A549 (cell line): ENCODE data around the gene RPLP1.

Experiments used
- BHLHE40 ChIP-seq: IDR thresholded peaks from 2 replicates; pipeline ENCODE4 v1.6.1; 2012; ENCODE audit warnings: low read depth, low read length, inconsistent platforms
- TF ChIP-seq, protein P1 (sequence below): fragments of >200 bp; sonication (Bioruptor Twin); formaldehyde crosslinking; IDR thresholded peaks from 3 replicates; pipeline ENCODE4 v1.5.1; 2016

- TF ChIP-seq, protein P1, sequence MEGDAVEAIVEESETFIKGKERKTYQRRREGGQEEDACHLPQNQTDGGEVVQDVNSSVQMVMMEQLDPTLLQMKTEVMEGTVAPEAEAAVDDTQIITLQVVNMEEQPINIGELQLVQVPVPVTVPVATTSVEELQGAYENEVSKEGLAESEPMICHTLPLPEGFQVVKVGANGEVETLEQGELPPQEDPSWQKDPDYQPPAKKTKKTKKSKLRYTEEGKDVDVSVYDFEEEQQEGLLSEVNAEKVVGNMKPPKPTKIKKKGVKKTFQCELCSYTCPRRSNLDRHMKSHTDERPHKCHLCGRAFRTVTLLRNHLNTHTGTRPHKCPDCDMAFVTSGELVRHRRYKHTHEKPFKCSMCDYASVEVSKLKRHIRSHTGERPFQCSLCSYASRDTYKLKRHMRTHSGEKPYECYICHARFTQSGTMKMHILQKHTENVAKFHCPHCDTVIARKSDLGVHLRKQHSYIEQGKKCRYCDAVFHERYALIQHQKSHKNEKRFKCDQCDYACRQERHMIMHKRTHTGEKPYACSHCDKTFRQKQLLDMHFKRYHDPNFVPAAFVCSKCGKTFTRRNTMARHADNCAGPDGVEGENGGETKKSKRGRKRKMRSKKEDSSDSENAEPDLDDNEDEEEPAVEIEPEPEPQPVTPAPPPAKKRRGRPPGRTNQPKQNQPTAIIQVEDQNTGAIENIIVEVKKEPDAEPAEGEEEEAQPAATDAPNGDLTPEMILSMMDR, result no peak
- no peak for TF ChIP-seq BHLHE40
These were observed 35.0 kb upstream of the RPLP1 start for GRCh38 chr15:69417581-69417980.
